Heart right ventricle (tissue), 16 donors: Measurements from ENCODE around the gene ANLN. TPM values are rescaled to one million over a fixed set of nuclear protein-coding genes. Genes with fewer than 3 reads are reported as not detected.

Experiments
- ATAC-seq, 8 donors: fragments of 200-7000 bp; cut with Tn5 transposase; one replicate each; pipeline ENCODE4 v1.9.1; 2020; ENCODE audit warnings: mild to moderate bottlenecking in 8 of 8, moderate library complexity in 8 of 8, moderate number of reproducible peaks in 1 of 8
- DNase-seq, 2 donors: peaks; one replicate each; pipeline ENCODE4 v3.0.0-alpha.2; 2020
- H3K27ac ChIP-seq, 10 donors: fragments of 200-600 bp; sonication (generic) in 2 of 10; one replicate each; pipeline versions ENCODE4 v1.5.0 to v1.8.0; 2020 to 2022; ENCODE audit warnings: mild to moderate bottlenecking in 3 of 10
- H3K27me3 ChIP-seq, 7 donors: fragments of 200-600 bp; one replicate each; pipeline ENCODE4 v1.8.0; 2021 to 2022; ENCODE audit warnings: mild to moderate bottlenecking in 2 of 7
- H3K36me3 ChIP-seq, 9 donors: fragments of 200-600 bp; sonication (generic) in 1 of 9; one replicate each; pipeline versions ENCODE4 v1.5.0 to v1.8.0; 2020 to 2022; ENCODE audit warnings: mild to moderate bottlenecking in 2 of 9
- H3K4me1 ChIP-seq, 9 donors: fragments of 200-600 bp; sonication (generic) in 1 of 9; one replicate each; pipeline versions ENCODE4 v1.5.0 to v1.8.0; 2020 to 2022; ENCODE audit warnings: mild to moderate bottlenecking in 4 of 9
- H3K4me3 ChIP-seq, 10 donors: fragments of 200-600 bp; sonication (generic) in 2 of 10; one replicate each; pipeline versions ENCODE4 v1.5.0 to v1.8.0; 2020 to 2022; ENCODE audit warnings: mild to moderate bottlenecking in 7 of 10, moderate library complexity in 2 of 10
- H3K9me3 ChIP-seq, 11 donors: fragments of 200-600 bp in 10 of 11; sonication (generic) in 2 of 11; one replicate each; pipeline versions ENCODE4 v1.5.0 to v1.8.0; 2013 to 2022; ENCODE audit warnings: mild to moderate bottlenecking in 2 of 11, control low read depth in 1 of 11, moderate library complexity in 1 of 11
- WGBS, 2 donors: extraction: QIAGEN DNeasy Blood & Tissue Kit; methylation state at CpG; one replicate each; pipeline ENCODE4 v1.1.7; 2013; ENCODE audit warnings: inconsistent platforms in 1 of 2; 5-methylcytosine and 5-hydroxymethylcytosine counted together
- intact Hi-C, 10 donors: fragments of 100-400 bp; cut with DNase I; formaldehyde crosslinking; loops; one replicate each; pipeline versions ENCODE4 v1.11.1 to v1.14.2; 2022
- polyA plus RNA-seq, 2 donors: library from polyadenylated mRNA; stranded (reverse); fragments of 200-250 nt; gene quantifications; one replicate each; pipeline ENCODE4 v1.2.3, GENCODE V29; 2013
- total RNA-seq, 10 donors: library from RNA; stranded (reverse); fragmentation: NEBNext Ultra II Directional in 3 of 10; extraction: Animal tissue kit (Norgen Biotek cat#: 25700) in 3 of 10; gene quantifications; one replicate each; pipeline versions ENCODE4 v1.2.1 to v1.2.4, GENCODE V29; 2021 to 2023
- TF ChIP-seq, protein P1 (sequence below), 9 donors: fragments of 200-600 bp; sonication (generic) in 2 of 9; IDR thresholded peaks; one replicate each; pipeline versions ENCODE4 v1.5.0 to v1.8.0; 2021 to 2022; ENCODE audit warnings: antibody characterized with exemption in 9 of 9, mild to moderate bottlenecking in 5 of 9, moderate library complexity in 1 of 9
- donor health status: Arrhythmogenic right ventricular cardiomyopathy.
- donor health status: ischemic (EF 13 %, LVEDD 7.1; RV severe dilation, severe dysfunction).
- donor health status: healthy with polysubstance abuse.
- donor health status: DM: no; HTN: yes; CAD: no.
- donor health status: DM: no; HTN: no; CAD: no.
- donor health status: ischemic (EF 25% LVEDD 6.9; RV normal size, moderate dysfunction).
- donor health status: ischemic (EF 25% LVEDD 5.7; RV mildly dilated, moderate dysfunction).
- donor health status: healthy.
- donor health status: DM: yes; HTN: yes; CAD: no.
- donor health status: Ischemic cardiomyopathy.
- donor health status: ischemic (EF 35%, LVEDD 5.7; RV mildly dilated, moderate dysfunction).
- donor health status: nonischemic (EF 11% LVEDD 7.7; RV severe dilation, severe dysfunction).
- donor health status: DM: yes; HTN: yes; CAD: no.
- donor health status: PGD.
- donor health status: ischemic (EF 29% LVEDD 5.4; RV normal size, mild dysfunction).
- donor health status: nonischemic (EF 23%, LVEDD 6.1; RV moderate dilation, normal function).

ANLN gene
- total and polyA plus RNA-seq, 12 donors, result 0.38 to 13.4 (median 1.9) TPM

DNA sequence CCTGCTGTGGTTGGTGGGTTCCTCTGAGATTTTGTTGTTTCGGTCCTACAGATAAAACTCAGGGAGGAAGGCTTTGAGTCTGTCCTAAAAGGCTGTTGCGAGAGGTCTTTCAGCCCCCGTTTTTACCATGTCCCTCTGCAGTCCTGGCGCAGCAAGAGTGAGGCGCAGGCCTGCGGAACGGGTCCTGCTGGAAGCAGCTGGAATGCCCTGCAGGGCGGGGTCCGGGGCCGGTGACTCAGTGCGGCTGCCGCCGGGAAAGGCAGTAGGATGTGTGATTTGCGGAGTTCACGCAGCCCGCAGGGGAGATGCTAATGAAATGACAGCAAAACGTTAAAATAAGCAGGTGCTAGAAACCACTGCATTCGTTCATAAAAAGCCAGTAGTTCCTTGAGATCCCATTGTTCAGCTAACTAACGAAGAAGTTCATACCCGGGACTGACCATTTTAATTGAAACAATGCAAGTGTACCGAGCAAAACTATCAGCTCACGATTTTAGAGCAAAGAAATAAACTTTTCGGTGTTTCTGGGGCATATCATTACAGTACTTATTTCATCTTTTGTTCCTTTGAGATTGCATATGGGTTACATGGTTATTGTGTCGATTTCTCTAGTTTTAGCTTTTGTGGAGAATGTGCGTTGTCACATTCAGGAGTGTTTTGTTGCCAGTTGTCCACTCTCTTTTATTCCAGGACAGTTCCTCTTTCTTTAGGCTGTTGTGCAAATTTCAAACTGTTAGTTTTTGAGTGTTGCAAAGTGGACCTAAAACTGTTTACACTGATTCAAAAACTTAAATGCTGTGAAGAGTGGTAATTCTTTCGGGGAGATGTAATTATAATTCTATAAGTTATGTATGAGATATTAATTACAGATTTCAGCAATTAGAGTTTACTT, 783 bp downstream of the ANLN start:
- Histone ChIP-seq H3K27ac (peak overlapping the region in 2 of 10 donors; percentile 45 to 76), H3K4me3 (peak overlapping the region; percentile 51 to 89 (median 68)), H3K4me1 (peaks cover 2 to 30% (median 18%) of the 10 kb centered on the region in 9 donors), H3K9me3 (peaks cover 0 to 4% (median 0%) of the 10 kb centered on the region in 11 donors), H3K36me3 (no peaks in the 10 kb centered on the region), H3K27me3 (no peaks in the 10 kb centered on the region)
- DNase-seq, result peak; percentile 20 to 49
- intact Hi-C loops, result no loop called here
- peak; percentile 30 to 78 (median 66) for ATAC-seq
- TF ChIP-seq, protein P1, sequence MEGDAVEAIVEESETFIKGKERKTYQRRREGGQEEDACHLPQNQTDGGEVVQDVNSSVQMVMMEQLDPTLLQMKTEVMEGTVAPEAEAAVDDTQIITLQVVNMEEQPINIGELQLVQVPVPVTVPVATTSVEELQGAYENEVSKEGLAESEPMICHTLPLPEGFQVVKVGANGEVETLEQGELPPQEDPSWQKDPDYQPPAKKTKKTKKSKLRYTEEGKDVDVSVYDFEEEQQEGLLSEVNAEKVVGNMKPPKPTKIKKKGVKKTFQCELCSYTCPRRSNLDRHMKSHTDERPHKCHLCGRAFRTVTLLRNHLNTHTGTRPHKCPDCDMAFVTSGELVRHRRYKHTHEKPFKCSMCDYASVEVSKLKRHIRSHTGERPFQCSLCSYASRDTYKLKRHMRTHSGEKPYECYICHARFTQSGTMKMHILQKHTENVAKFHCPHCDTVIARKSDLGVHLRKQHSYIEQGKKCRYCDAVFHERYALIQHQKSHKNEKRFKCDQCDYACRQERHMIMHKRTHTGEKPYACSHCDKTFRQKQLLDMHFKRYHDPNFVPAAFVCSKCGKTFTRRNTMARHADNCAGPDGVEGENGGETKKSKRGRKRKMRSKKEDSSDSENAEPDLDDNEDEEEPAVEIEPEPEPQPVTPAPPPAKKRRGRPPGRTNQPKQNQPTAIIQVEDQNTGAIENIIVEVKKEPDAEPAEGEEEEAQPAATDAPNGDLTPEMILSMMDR (IDR thresholded peaks at IDR 0.05), result no peak
- WGBS, 2 donors, result 1 to 2% methylated on average over 26 of the region's 26 CpGs

DNA sequence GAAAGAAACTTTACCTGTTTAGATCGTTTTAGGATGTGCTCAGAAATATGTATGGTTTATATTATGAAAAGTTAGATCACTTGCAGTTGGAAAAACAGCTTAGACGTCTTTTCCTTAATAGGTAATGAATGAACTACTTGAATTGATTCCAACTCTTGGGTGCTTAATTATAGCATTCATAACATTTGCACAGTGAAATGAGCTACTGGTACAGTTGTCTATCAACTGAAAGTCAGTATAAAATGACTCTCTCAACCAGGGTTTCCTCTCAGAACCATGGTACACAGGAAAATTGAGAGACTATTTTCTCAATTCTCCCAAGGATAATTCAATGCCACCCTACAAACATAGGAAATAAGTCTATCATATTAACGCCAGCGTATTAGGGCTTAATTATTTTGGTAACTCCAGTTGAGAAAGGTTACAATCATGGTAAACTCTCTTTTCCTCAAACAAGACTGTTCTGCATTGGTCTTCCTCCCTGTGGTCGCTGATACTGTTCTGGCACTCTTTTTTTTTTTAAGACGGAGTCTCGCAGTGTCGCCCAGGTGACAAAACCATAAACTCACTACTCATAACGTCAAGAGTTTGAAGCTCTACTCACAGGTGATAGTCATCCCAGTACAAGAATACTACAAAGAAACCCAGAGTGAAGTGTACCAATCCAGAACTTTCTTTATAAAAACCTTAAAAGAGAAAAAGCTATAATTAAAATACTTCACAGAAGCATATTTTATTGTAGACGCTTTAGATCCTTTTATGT, 2.0 kb downstream of the ANLN start:
- 34 to 43% methylated on average over 10 of the region's 10 CpGs for WGBS, 2 donors
- Histone ChIP-seq H3K4me1 (peaks cover 2 to 30% (median 18%) of the 10 kb centered on the region in 9 donors), H3K27ac (no peak overlapping the region), H3K4me3 (peak overlapping the region in 1 of 10 donors; percentile 87), H3K36me3 (peaks cover 0 to 3% (median 0%) of the 10 kb centered on the region in 9 donors), H3K27me3 (peaks cover 0 to 3% (median 0%) of the 10 kb centered on the region in 7 donors), H3K9me3 (peaks cover 0 to 8% (median 0%) of the 10 kb centered on the region in 11 donors)
- ATAC-seq, result no peak
- no peak for DNase-seq
- TF ChIP-seq, protein P1 (IDR thresholded peaks at IDR 0.05), result no peak
- intact Hi-C loops, result no loop called here

DNA sequence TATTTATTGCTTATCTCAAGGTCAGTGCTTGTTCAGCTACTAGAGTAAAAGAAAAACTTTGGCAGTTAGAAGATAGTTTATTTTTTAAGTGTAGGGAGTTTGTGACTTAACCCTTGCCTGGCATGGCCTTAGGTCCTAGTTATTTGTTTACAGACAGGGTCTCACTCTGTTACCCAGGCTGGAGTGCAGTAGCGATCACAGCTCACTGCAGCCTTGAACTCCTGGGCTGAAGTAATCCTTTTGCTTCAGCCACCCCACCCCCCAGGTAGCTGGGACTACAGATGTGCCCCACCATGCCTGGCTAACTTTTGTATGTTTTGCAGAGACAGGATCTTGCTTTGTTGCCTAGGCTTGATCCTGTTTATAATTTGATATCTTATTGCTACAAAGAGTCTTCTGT, 4.2 kb downstream of the ANLN start:
- H3K4me3 ChIP-seq, result no peak overlapping the region
- no peak for ATAC-seq
- no peak for DNase-seq
- peaks cover 2 to 27% (median 18%) of the 10 kb centered on the region in 9 donors for H3K4me1 ChIP-seq
- peaks cover 0 to 8% (median 0%) of the 10 kb centered on the region in 11 donors for H3K9me3 ChIP-seq
- H3K27ac ChIP-seq, result no peak overlapping the region
- peaks cover 0 to 14% (median 0%) of the 10 kb centered on the region in 9 donors for H3K36me3 ChIP-seq
- H3K27me3 ChIP-seq, result peaks cover 0 to 3% (median 0%) of the 10 kb centered on the region in 7 donors
- intact Hi-C loops, result no loop called here
- TF ChIP-seq, protein P1 (IDR thresholded peaks at IDR 0.05), result no peak
- WGBS, 2 donors, result 79 to 84% methylated on average over 1 of the region's 1 CpG
